HepG2 (cell line): ENCODE data around the gene POU3F1. TPM values are rescaled to one million over a fixed set of nuclear protein-coding genes. Genes with fewer than 3 reads are reported as not detected.

Experiments used
- ATAC-seq: fragments of 200-7000 bp; cut with Tn5 transposase; 3 replicates; pipeline ENCODE4 v1.9.1; 2020; ENCODE audit warnings: mild to moderate bottlenecking, moderate library complexity
- BruUV-seq: library from RNA; stranded (reverse); fragments of 400-500 nt; replicated peaks from 2 replicates; lab custom pipeline; 2021; lab: Mats Ljungman, UMichigan
- CTCF ChIA-PET: fragments of 300-600 bp; formaldehyde crosslinking; extraction: SDS; loops from one replicate; lab custom pipeline; 2021; ENCODE audit warnings: low total read pairs, inconsistent platforms, low intra/inter-chr PET ratio; lab: Yijun Ruan, JAX
- POLR2A ChIA-PET: fragments of 350-600 bp; sonication (Branson Sonifier 250); formaldehyde crosslinking; loops from one replicate; lab custom pipeline; 2020; ENCODE audit warnings: antibody characterized with exemption, inconsistent platforms; lab: Yijun Ruan, JAX
- DNase-seq: peaks from one replicate; pipeline ENCODE4 v3.0.0-alpha.2; 2015; ENCODE audit warnings: low spot score
- FAIRE-seq: peaks from 3 replicates; lab custom pipeline; 2011; peaks lifted over from hg19 to GRCh38; lab: Jason Lieb, UNC
- H2AFZ ChIP-seq: one replicate; pipeline ENCODE4 v1.6.1; 2011; ENCODE audit warnings: low read length, inconsistent platforms
- H3K27ac ChIP-seq: fragments of 300-600 bp; 3 replicates; pipeline ENCODE4 v1.8.0; 2011; ENCODE audit warnings: mixed run types, mild to moderate bottlenecking, mixed read lengths, low read length, inconsistent platforms; ENCODE audit not compliant: insufficient read depth; ENCODE audit errors: extremely low read length
- H3K27me3 ChIP-seq, 2 experiments: fragments of 200-600 bp in 1 of 2; 2 replicates in 1 of 2; 3 replicates in 1 of 2; pipeline versions ENCODE4 v1.6.0 to v1.8.0; 2011; ENCODE audit warnings: low read length in 2 of 2, mild to moderate bottlenecking in 2 of 2, moderate library complexity in 2 of 2, inconsistent platforms in 1 of 2; ENCODE audit not compliant: insufficient read depth in 2 of 2, control insufficient read depth in 1 of 2
- H3K36me3 ChIP-seq, 2 experiments: fragments of 200-600 bp in 1 of 2; replicated peaks in 1 of 2; 2 replicates in 1 of 2; 3 replicates in 1 of 2; pipeline versions ENCODE4 v1.5.1 to v1.8.0; 2011; ENCODE audit warnings: low read length in 2 of 2, inconsistent platforms in 1 of 2; ENCODE audit not compliant: insufficient read depth in 2 of 2, control insufficient read depth in 1 of 2
- H3K4me1 ChIP-seq: 2 replicates; pipeline ENCODE4 v1.5.1; 2012; ENCODE audit warnings: low read length, inconsistent platforms; ENCODE audit not compliant: insufficient read depth
- H3K4me2 ChIP-seq: 2 replicates; pipeline ENCODE4 v1.6.0; 2011; ENCODE audit warnings: low read depth, low read length, inconsistent platforms
- H3K4me3 ChIP-seq, 3 experiments: fragments of 200-600 bp in 1 of 3; sonication (generic), shearing (Covaris generic) in 1 of 3; replicated peaks in 1 of 3; 2 replicates each; pipeline ENCODE4 v1.5.1; 2011 to 2016; ENCODE audit warnings: low read length in 3 of 3, inconsistent platforms in 2 of 3, low read depth in 2 of 3, mild to moderate bottlenecking in 2 of 3, control low read depth in 1 of 3, mixed read lengths in 1 of 3; ENCODE audit not compliant: insufficient read depth in 1 of 3
- H3K79me2 ChIP-seq: one replicate; pipeline ENCODE4 v1.6.1; 2011; ENCODE audit warnings: low read length, inconsistent platforms; ENCODE audit not compliant: insufficient read depth
- H3K9ac ChIP-seq: 2 replicates; pipeline ENCODE4 v1.6.0; 2011; ENCODE audit warnings: mild to moderate bottlenecking, low read depth, low read length, inconsistent platforms; ENCODE audit not compliant: insufficient read depth
- H3K9me3 ChIP-seq: 2 replicates; pipeline ENCODE4 v1.5.1; 2012; ENCODE audit warnings: mild to moderate bottlenecking, low read length
- H4K20me1 ChIP-seq: 2 replicates; pipeline ENCODE4 v1.6.0; 2011; ENCODE audit warnings: inconsistent platforms, mild to moderate bottlenecking, low read length, moderate library complexity; ENCODE audit not compliant: insufficient read depth
- CBX1 ChIP-seq: IDR thresholded peaks from one replicate; pipeline ENCODE4 v1.6.1; 2016; ENCODE audit warnings: antibody characterized with exemption, low read depth
- DR1 ChIP-seq: sonication (generic); formaldehyde crosslinking; IDR thresholded peaks from 2 replicates; pipeline ENCODE4 v1.8.0; 2021; ENCODE audit warnings: mild to moderate bottlenecking, missing genetic modification reagents, inconsistent platforms
- FOXA1 ChIP-seq, 2 experiments: fragments of 450-650 bp in 1 of 2; sonication (generic) in 1 of 2; formaldehyde crosslinking in 1 of 2; IDR thresholded peaks; 2 replicates each; pipeline versions ENCODE4 v1.4.0 to v1.6.1; 2016 to 2020; ENCODE audit warnings: missing genetic modification reagents in 1 of 2
- KAT7 ChIP-seq: IDR thresholded peaks from 2 replicates; pipeline ENCODE4 v1.6.1; 2018; ENCODE audit warnings: borderline replicate concordance, missing compliant biosample characterization
- KLF12 ChIP-seq: sonication (generic); formaldehyde crosslinking; IDR thresholded peaks from 2 replicates; pipeline ENCODE4 v1.4.0; 2020; ENCODE audit warnings: missing genetic modification reagents, borderline replicate concordance
- MEIS1 ChIP-seq: sonication (generic); formaldehyde crosslinking; IDR thresholded peaks from 2 replicates; pipeline ENCODE4 v1.9.0; 2021; ENCODE audit warnings: mild to moderate bottlenecking, missing genetic modification reagents, moderate library complexity, borderline replicate concordance
- MXD1 ChIP-seq: sonication (generic); formaldehyde crosslinking; IDR thresholded peaks from 2 replicates; pipeline ENCODE4 v1.4.0; 2020; ENCODE audit warnings: mild to moderate bottlenecking, missing genetic modification reagents
- PBX2 ChIP-seq: IDR thresholded peaks from 2 replicates; pipeline ENCODE4 v1.6.1; 2016; ENCODE audit warnings: control low read depth
- SIX1 ChIP-seq: sonication (generic); formaldehyde crosslinking; IDR thresholded peaks from 2 replicates; pipeline ENCODE4 v1.4.0; 2020; ENCODE audit warnings: missing genetic modification reagents, borderline replicate concordance
- SP4 ChIP-seq: sonication (generic); formaldehyde crosslinking; IDR thresholded peaks from 2 replicates; pipeline ENCODE4 v1.8.1; 2023; ENCODE audit warnings: mild to moderate bottlenecking, missing genetic modification reagents
- THAP8 ChIP-seq: sonication (generic); formaldehyde crosslinking; IDR thresholded peaks from 2 replicates; pipeline ENCODE4 v1.5.1; 2020; ENCODE audit warnings: missing genetic modification reagents, mild to moderate bottlenecking, borderline replicate concordance
- ZBTB34 ChIP-seq: sonication (generic); formaldehyde crosslinking; IDR thresholded peaks from 2 replicates; pipeline ENCODE4 v1.8.0; 2022; ENCODE audit warnings: mild to moderate bottlenecking, missing genetic modification reagents
- ZKSCAN8 ChIP-seq: IDR thresholded peaks from 2 replicates; pipeline ENCODE4 v1.6.1; 2016; ENCODE audit warnings: borderline replicate concordance, missing genetic modification reagents, missing compliant biosample characterization
- ZNF280B ChIP-seq: sonication (generic); formaldehyde crosslinking; IDR thresholded peaks from 2 replicates; pipeline ENCODE4 v1.5.0; 2020; ENCODE audit warnings: missing genetic modification reagents, mild to moderate bottlenecking, borderline replicate concordance
- ZNF563 ChIP-seq: sonication (generic); formaldehyde crosslinking; IDR thresholded peaks from 2 replicates; pipeline ENCODE4 v1.8.0; 2022; ENCODE audit warnings: mild to moderate bottlenecking, moderate library complexity, missing genetic modification reagents
- WGBS: methylation state at CpG from one replicate; pipeline ENCODE4 v1.1.6; 2017; ENCODE audit warnings: low lambda C conversion rate; 5-methylcytosine and 5-hydroxymethylcytosine counted together
- in situ Hi-C: cut with HindIII; loops from 2 replicates; pipeline ENCODE4 v1.10.0; 2017; ENCODE audit warnings: low pct_unique_long_range_greater_than_20kb; ENCODE audit not compliant: extremely low pct_ligation_motif_present
- intact Hi-C: fragments of 100-400 bp; cut with micrococcal nuclease; formaldehyde crosslinking; loops from one replicate; pipeline ENCODE4 v1.10.0; 2022; ENCODE audit not compliant: unreplicated experiment
- polyA plus RNA-seq, 8 experiments: library from polyadenylated mRNA; depleted of rRNA in 3 of 8; stranded (reverse) in 7 of 8; unstranded in 1 of 8; fragments of >200 nt; fragmentation: Illumina TruSeq in 4 of 8; extraction: Trizol in 4 of 8; gene quantifications; 2 replicates each; pipeline versions ENCODE4 v1.2.1 to v1.2.3, GENCODE V29; 2011 to 2016; ENCODE audit warnings: low read depth in 4 of 8, missing spikeins in 1 of 8, mixed read lengths in 1 of 8; ENCODE audit not compliant: insufficient read depth in 1 of 8
- total RNA-seq, 5 experiments: library from RNA; depleted of rRNA; stranded (reverse); fragments of >200 nt; fragmentation: Illumina TruSeq; extraction: Trizol; gene quantifications; 2 replicates each; pipeline ENCODE4 v1.2.3, GENCODE V29; 2016; ENCODE audit warnings: low read depth in 1 of 5

Gene POU3F1
- total and polyA plus RNA-seq, 2 of the 13 experiments (the other 11 are each of a cell fraction or from before 2014, with no cell fraction given) = not detected

- TF ChIP-seq MXD1 (no peak), ZNF280B (CRISPR knock-in tag) (no peak), THAP8 (CRISPR knock-in tag) (no peak), ZKSCAN8 (CRISPR knock-in tag) (no peak), KLF12 (no peak), MEIS1 (CRISPR knock-in tag) (no peak), PBX2 (CRISPR knock-in tag) (no peak)
Measured at GRCh38 chr1:38061883-38062328, 15.3 kb upstream of the POU3F1 start (continued).

GRCh38 chr1:38061290-38061689 lies 14.7 kb upstream of the POU3F1 start:
- in situ Hi-C loops = no loop called here
- no peak overlapping the region for H3K4me3 ChIP-seq
- H3K4me2 ChIP-seq = no peak overlapping the region
- ChIA-PET CTCF (no interaction called here), POLR2A (no interaction called here)
- no TSS peak for BruUV-seq
- no peak overlapping the region for H2AFZ ChIP-seq
- WGBS = 29% methylated on average over 1 of the region's 1 CpG
- no peaks in the 10 kb centered on the region for H3K9me3 ChIP-seq
- intact Hi-C loops = no loop called here
- H3K79me2 ChIP-seq = no peaks in the 10 kb centered on the region
- DNase-seq (no peak), ATAC-seq (no peak), FAIRE-seq (no peak)
- no peaks in the 10 kb centered on the region for H3K4me1 ChIP-seq
- H3K27ac ChIP-seq = no peak overlapping the region
- TF ChIP-seq SIX1 (CRISPR knock-in tag) (no peak), KAT7 (CRISPR knock-in tag) (no peak), FOXA1 (IDR thresholded peaks at IDR 0.05) (no peak), FOXA1 (CRISPR knock-in tag; IDR thresholded peaks at IDR 0.05) (no peak), ZNF563 (CRISPR knock-in tag) (no peak), DR1 (CRISPR knock-in tag) (no peak), SP4 (CRISPR knock-in tag) (no peak), ZBTB34 (CRISPR knock-in tag) (no peak), CBX1 (no peak)
- H4K20me1 ChIP-seq = no peaks in the 10 kb centered on the region
- H3K9ac ChIP-seq = no peak overlapping the region
- no peaks in the 10 kb centered on the region; a peak in 1 of 5 replicates for H3K27me3 ChIP-seq
- H3K36me3 ChIP-seq = no peaks in the 10 kb centered on the region
